HUES64 (cell line): ENCODE measurements around the gene ADCY9.
"Not testable (repeated sequence)": the region's sequence is repeated elsewhere in the genome, so short reads cannot be mapped to it uniquely, and the experiment has no call there.

Source experiments
- H3K27ac ChIP-seq: 2 replicates; pipeline ENCODE4 v1.7.0; 2013; ENCODE audit warnings: low read depth, low read length, inconsistent platforms
- H3K27me3 ChIP-seq: 2 replicates; pipeline ENCODE4 v1.6.1; 2013; ENCODE audit warnings: mild to moderate bottlenecking, low read length; ENCODE audit not compliant: insufficient read depth
- H3K36me3 ChIP-seq: 2 replicates; pipeline ENCODE4 v1.6.1; 2013; ENCODE audit warnings: mild to moderate bottlenecking, low read length; ENCODE audit not compliant: insufficient read depth
- H3K4me1 ChIP-seq: 2 replicates; pipeline ENCODE4 v1.6.1; 2013; ENCODE audit warnings: mild to moderate bottlenecking, low read length, moderate library complexity; ENCODE audit not compliant: insufficient read depth
- H3K4me3 ChIP-seq: 2 replicates; pipeline ENCODE4 v1.5.1; 2013; ENCODE audit warnings: mild to moderate bottlenecking, low read length, moderate library complexity
- H3K9ac ChIP-seq: 2 replicates; pipeline ENCODE4 v1.6.1; 2013; ENCODE audit warnings: mild to moderate bottlenecking, low read depth, low read length
- H3K9me3 ChIP-seq: 2 replicates; pipeline ENCODE4 v1.6.1; 2013; ENCODE audit warnings: low read depth, low read length; ENCODE audit not compliant: insufficient read depth
- WGBS: fragments of 150-250, 120-280 bp; methylation state at CpG from one replicate; pipeline ENCODE4 v1.1.7; 2013; ENCODE audit warnings: missing lambda C conversion rate; 5-methylcytosine and 5-hydroxymethylcytosine counted together

The ADCY9 gene

GRCh38 chr16:3965306-3965705, 150.9 kb downstream of the ADCY9 start:
- Histone ChIP-seq H3K27me3 (no peaks in the 10 kb centered on the region), H3K4me3 (no peak overlapping the region), H3K9ac (no peak overlapping the region)

GRCh38 chr16:3964686-3965290, 151.5 kb downstream of the ADCY9 start:
- Histone ChIP-seq H3K9ac (no peak overlapping the region), H3K27ac (no peak overlapping the region), H3K9me3 (no peaks in the 10 kb centered on the region), H3K4me3 (no peak overlapping the region), H3K27me3 (no peaks in the 10 kb centered on the region), H3K4me1 (peaks cover 11% of the 10 kb centered on the region; the same call in 1 of the 2 replicates), H3K36me3 (no peaks in the 10 kb centered on the region)
- WGBS: 95% methylated on average over 28 of the region's 28 CpGs

More at GRCh38 chr16:3965306-3965705, 150.9 kb downstream of the ADCY9 start:
- peaks cover 11% of the 10 kb centered on the region; the same call in 1 of the 2 replicates for H3K4me1 ChIP-seq
- H3K27ac ChIP-seq: no peak overlapping the region
- H3K36me3 ChIP-seq: no peaks in the 10 kb centered on the region
- WGBS: 92% methylated on average over 15 of the region's 15 CpGs
- no peaks in the 10 kb centered on the region for H3K9me3 ChIP-seq

GRCh38 chr16:3963886-3964685, 152.2 kb downstream of the ADCY9 start:
- H3K9me3 ChIP-seq: no peaks in the 10 kb centered on the region
- no peaks in the 10 kb centered on the region for H3K36me3 ChIP-seq
- H3K4me1 ChIP-seq: peaks cover 11% of the 10 kb centered on the region; the same call in 1 of the 2 replicates
- no peaks in the 10 kb centered on the region for H3K27me3 ChIP-seq
- H3K4me3 ChIP-seq: no peak overlapping the region
- H3K9ac ChIP-seq: 0 out of 2 replicates have a peak overlapping the region, but pooled peaks have one; percentile 14
- no peak overlapping the region for H3K27ac ChIP-seq
- WGBS: 83% methylated on average over 29 of the region's 29 CpGs

GRCh38 chr16:3963203-3963602, 153.0 kb downstream of the ADCY9 start:
- Histone ChIP-seq H3K9me3 (no peaks in the 10 kb centered on the region), H3K36me3 (no peaks in the 10 kb centered on the region), H3K9ac (no peak overlapping the region), H3K27me3 (no peaks in the 10 kb centered on the region), H3K4me3 (no peak overlapping the region), H3K4me1 (peaks cover 11% of the 10 kb centered on the region; the same call in 1 of the 2 replicates), H3K27ac (no peak overlapping the region)
- 54% methylated on average over 17 of the region's 17 CpGs for WGBS

- WGBS: 76% methylated on average over 11 of the region's 11 CpGs
- no peak overlapping the region for H3K9ac ChIP-seq
- H3K27ac ChIP-seq: no peak overlapping the region
Observed at GRCh38 chr16:3961449-3961849, 154.8 kb downstream of the ADCY9 start.

GRCh38 chr16:3959926-3960590, 156.2 kb downstream of the ADCY9 start:
- H3K4me3 ChIP-seq, H3K9me3 ChIP-seq, H3K27ac ChIP-seq, H3K36me3 ChIP-seq, H3K27me3 ChIP-seq, H3K9ac ChIP-seq: not testable (repeated sequence)
- 91% methylated on average over 12 of the region's 14 CpGs for WGBS
- H3K4me1 ChIP-seq: peaks cover 15% of the 10 kb centered on the region; the same call in 1 of the 2 replicates

More at GRCh38 chr16:3961449-3961849, 154.8 kb downstream of the ADCY9 start:
- H3K36me3 ChIP-seq: no peaks in the 10 kb centered on the region
- no peak overlapping the region for H3K4me3 ChIP-seq
- H3K9me3 ChIP-seq: no peaks in the 10 kb centered on the region
- peaks cover 15% of the 10 kb centered on the region; the same call in 1 of the 2 replicates for H3K4me1 ChIP-seq
- no peaks in the 10 kb centered on the region for H3K27me3 ChIP-seq

GRCh38 chr16:3959148-3959547, 157.1 kb downstream of the ADCY9 start:
- no peaks in the 10 kb centered on the region for H3K27me3 ChIP-seq
- no peaks in the 10 kb centered on the region for H3K36me3 ChIP-seq
- H3K4me3 ChIP-seq: no peak overlapping the region
- H3K9ac ChIP-seq: no peak overlapping the region
- no peaks in the 10 kb centered on the region for H3K9me3 ChIP-seq
- peaks cover 15% of the 10 kb centered on the region; the same call in 1 of the 2 replicates for H3K4me1 ChIP-seq
- H3K27ac ChIP-seq: no peak overlapping the region
- 100% methylated on average over 2 of the region's 3 CpGs for WGBS

GRCh38 chr16:3957344-3957980, 158.8 kb downstream of the ADCY9 start:
- H3K4me3 ChIP-seq: no peak overlapping the region
- 88% methylated on average over 22 of the region's 23 CpGs for WGBS

GRCh38 chr16:3954411-3954921, 161.8 kb downstream of the ADCY9 start:
- WGBS: 86% methylated on average over 15 of the region's 15 CpGs
- Histone ChIP-seq H3K27me3 (no peaks in the 10 kb centered on the region), H3K4me3 (no peak overlapping the region), H3K9ac (no peak overlapping the region), H3K36me3 (no peaks in the 10 kb centered on the region), H3K27ac (no peak overlapping the region), H3K9me3 (no peaks in the 10 kb centered on the region), H3K4me1 (0 out of 2 replicates have a peak, but pooled peaks cover 4% of the 10 kb centered on the region)

More at GRCh38 chr16:3957344-3957980, 158.8 kb downstream of the ADCY9 start:
- no peaks in the 10 kb centered on the region for H3K27me3 ChIP-seq
- no peaks in the 10 kb centered on the region for H3K36me3 ChIP-seq
- H3K27ac ChIP-seq: no peak overlapping the region
- no peaks in the 10 kb centered on the region for H3K9me3 ChIP-seq
- H3K9ac ChIP-seq: no peak overlapping the region
- H3K4me1 ChIP-seq: peaks cover 8% of the 10 kb centered on the region; the same call in 1 of the 2 replicates

GRCh38 chr16:3953728-3954410, 162.4 kb downstream of the ADCY9 start:
- no peaks in the 10 kb centered on the region for H3K9me3 ChIP-seq
- H3K9ac ChIP-seq: no peak overlapping the region
- WGBS: 94% methylated on average over 24 of the region's 24 CpGs

More at GRCh38 chr16:3953728-3954410, 162.4 kb downstream of the ADCY9 start:
- H3K27me3 ChIP-seq: no peaks in the 10 kb centered on the region
- H3K27ac ChIP-seq: no peak overlapping the region
- H3K4me3 ChIP-seq: no peak overlapping the region
- H3K4me1 ChIP-seq: 0 out of 2 replicates have a peak, but pooled peaks cover 4% of the 10 kb centered on the region
- no peaks in the 10 kb centered on the region for H3K36me3 ChIP-seq
